ENCODE measurements around the gene GUK1.

GUK1 gene, protein sequence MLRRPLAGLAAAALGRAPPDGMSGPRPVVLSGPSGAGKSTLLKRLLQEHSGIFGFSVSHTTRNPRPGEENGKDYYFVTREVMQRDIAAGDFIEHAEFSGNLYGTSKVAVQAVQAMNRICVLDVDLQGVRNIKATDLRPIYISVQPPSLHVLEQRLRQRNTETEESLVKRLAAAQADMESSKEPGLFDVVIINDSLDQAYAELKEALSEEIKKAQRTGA

DNA sequence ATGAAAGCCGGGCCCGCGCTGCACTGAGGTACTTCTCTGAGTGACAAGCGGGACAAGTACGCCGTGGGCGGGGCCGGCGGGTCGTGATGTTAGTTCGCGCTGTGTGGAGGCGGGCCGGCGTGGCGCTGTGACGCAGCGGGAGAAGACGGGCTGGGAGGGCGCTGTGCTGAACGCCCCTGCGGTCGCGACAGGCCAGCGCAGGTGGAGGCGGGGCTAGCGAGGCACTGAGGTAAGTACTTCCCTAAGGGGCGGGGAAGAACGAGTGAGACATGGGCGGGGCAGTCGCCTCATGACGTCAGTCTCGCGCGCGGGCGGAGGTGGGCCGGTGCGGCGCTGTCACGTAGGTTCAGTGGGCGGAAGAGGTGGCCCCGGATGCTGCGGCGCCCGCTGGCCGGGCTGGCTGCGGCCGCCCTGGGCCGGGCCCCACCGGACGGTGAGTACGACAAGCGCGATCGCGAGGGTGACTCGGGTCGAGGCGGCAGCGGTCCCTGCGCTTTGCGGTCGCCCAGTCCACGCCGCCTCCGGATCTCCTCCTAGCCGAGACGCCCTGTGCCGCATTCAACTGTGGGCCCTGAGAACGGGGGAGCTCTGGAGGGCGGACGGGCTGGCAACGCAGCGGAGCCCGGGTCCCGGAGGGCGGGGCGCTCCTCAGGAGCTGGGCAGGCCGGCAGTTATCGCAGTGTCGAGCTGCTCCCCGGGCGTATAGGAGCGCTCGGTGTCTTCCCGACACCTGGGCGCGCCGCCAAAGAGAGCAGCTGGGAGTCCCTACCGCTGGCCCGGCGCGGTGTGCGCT, at the start of gene GUK1:
Gene GUK1, plus strand, starts transcription at position 349 of the 793 bp plus-strand sequence. Its CDS starts 24 bp downstream, at position 373.
- peak; percentile 60 for FAIRE-seq

DNA sequence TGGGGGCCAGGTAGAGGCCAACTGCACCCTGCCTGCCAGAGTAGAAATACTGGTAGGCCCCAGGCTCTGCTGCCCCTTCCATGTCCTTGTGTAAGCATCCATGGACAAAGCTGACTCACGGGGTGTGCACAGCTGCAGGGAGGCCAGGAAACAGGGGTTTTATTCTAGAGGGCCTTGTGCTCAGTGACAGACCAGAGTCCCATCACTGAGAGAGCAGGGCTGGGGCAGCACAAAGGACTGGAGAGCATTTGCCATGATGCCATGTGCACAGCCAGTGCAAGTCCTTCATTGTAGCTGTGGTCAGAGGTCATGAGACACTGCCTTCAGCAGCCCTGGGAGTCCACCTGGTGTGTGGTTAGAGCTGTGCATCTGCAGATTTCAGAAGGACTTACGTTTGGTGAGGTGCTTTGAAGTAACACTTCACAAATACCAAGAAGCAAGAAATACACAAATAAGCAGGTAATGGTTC, 49.4 kb upstream of the GUK1 start:
- no peak for FAIRE-seq

DNA sequence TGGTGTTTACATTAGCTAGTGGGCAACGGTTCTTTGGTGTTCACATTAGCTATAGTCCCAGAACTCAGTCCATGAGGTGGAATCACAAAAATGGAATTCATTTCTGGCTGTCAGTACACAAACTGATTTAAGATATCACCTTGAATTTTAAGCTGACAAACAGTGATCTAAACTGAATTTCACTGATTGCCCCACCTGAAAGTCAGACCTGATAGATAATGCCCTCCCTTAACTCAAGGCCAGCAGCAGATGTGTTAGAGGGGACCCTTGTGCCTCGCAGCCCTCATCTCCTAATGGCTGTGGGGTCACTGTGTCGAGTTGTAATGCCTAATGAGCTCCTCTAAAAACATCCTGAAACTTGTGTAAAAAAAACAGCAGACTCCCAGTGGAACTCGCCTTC, 49.0 kb upstream of the GUK1 start:
- FAIRE-seq, result no peak

DNA sequence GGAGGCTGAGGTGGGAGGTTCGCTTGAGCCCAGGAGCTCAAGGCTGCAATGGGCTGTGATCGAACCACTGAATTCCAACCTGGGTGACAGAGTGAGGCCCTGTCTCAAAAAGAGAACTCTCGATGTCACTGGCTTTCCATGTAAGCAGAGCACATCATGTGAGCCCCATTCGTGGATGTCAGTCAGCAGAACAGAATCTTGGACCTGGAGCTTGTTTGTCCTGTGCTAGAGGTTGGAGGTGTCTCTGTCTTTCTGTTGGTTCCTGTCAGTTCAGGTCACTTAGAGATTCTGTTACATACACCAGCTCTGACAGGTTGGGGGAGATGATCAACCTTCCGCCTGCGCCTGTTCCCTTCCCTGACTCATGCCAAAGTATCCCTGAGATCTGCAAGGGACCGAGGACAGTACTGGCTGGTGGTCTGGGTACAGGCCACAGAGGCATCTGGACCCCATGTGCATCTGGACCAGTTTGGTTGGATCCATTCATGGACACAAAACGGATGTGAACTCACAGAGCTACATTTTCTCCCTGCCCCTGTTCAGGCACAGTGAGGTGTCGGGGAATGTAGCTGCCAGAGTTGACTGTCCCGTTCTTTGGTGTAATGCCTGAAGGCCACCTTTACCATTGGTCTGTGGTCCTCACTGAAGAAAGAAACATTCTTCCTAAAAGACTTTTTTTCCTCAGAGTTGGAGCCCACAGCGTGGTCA, 47.6 kb upstream of the GUK1 start:
- no peak for FAIRE-seq

DNA sequence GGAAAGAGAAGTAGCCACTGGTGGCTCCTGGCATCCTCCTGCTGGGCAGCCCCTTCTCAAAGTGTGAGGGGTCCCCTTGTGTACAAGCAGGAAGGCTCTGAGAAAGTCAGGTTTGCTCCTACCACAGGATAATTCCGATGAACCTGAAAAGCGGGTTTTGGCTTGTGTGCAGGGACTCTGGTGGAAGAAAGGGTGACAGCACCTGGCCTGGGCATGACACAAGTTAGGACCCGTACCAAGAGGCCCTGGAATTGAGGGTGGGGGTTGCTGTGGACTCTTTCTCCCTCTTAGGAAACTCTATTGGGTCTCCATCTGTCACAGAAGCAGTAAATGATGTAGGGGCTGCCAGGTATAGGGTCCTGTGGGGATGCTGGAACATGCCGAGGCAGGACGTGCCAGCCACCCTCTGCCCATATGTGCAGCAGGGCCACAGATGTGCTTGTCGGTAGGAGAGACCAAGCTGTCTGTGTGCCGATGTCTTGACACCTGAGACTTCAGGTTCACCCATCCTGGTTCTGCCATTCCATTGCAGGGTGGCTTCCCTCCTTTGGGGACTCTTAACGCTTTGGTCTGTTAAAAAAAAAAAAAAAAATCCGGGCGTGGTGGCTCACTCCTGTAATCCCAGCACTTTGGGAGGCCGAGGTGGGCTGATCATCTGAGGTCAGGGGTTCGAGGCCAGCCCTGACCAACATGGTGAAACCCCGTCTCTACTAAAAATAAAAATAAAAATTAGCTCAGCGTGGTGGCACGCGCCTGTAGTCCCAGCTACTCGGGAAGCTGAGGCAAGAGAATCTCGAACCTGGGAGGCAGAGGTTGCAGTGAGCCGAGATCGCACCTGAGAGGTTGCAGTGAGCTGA, 46.8 kb upstream of the GUK1 start:
- FAIRE-seq, result no peak

DNA sequence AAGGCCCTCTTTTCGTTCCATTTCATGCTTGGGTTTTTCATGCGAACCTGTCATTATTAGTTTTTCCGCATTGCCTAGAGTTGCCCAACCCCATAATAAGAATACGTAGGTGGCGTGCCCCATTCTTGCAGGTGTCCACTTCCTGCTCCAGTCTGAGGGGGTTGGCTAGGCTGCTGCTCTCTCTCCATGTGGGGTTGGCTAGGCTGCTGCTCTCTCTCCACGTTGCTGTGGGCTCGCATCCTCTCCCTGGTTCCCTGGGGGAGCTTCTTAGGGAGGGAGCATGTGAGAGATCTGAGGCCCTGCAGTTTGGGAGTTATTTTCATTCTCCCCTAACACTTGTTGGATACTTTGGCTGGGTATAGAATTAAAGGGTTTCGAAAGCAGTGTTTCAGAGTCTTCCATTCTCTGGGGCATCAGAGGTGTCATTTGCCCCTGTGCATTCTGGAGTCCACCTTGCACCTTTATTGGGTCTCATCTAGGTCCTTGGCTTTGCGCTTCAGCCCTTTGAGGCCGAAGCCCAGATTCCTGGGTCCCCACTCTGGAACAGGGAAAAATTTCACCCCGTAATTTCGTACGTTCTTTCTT, 45.6 kb upstream of the GUK1 start:
- no peak for FAIRE-seq

DNA sequence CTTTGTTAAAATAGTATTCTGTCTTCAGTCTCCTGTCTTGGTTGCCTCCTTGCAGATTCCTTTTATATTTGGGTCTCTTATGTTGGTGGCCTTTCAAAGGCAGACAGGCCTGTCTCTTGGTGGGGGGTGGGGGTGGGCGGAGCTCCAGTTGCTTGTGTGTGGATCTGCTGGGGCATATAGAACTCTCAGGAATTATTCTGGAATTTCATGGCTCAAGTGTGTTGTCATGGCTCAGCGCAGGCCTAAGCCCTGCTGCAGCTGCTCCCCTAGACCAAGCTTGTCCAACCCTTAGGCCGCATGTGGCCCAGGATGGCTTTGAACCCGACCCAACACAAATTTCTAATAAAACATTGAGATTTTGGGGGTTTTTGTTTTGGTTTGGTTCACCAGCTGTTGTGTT, 44.9 kb upstream of the GUK1 start:
- no peak for FAIRE-seq

DNA sequence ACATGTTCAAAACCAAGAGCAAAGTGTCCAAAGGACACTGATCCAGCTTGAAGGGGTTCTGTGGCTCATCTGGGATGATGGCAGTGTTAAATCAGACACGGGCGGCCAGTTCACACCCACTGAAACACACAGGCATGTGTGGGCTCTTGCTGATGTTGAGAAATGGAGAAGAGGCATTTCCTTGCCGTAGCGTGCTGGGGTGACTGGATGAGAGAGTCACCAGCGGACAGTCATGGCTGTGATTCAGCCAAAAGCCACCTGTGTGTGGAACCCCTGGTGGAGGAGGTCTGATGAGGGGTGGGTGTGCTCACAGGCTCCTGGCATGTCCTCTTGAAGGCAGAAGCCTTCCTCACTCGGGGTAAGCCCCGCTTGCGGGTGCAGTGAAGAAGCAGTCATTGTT, 44.1 kb upstream of the GUK1 start:
- FAIRE-seq, result no peak

DNA sequence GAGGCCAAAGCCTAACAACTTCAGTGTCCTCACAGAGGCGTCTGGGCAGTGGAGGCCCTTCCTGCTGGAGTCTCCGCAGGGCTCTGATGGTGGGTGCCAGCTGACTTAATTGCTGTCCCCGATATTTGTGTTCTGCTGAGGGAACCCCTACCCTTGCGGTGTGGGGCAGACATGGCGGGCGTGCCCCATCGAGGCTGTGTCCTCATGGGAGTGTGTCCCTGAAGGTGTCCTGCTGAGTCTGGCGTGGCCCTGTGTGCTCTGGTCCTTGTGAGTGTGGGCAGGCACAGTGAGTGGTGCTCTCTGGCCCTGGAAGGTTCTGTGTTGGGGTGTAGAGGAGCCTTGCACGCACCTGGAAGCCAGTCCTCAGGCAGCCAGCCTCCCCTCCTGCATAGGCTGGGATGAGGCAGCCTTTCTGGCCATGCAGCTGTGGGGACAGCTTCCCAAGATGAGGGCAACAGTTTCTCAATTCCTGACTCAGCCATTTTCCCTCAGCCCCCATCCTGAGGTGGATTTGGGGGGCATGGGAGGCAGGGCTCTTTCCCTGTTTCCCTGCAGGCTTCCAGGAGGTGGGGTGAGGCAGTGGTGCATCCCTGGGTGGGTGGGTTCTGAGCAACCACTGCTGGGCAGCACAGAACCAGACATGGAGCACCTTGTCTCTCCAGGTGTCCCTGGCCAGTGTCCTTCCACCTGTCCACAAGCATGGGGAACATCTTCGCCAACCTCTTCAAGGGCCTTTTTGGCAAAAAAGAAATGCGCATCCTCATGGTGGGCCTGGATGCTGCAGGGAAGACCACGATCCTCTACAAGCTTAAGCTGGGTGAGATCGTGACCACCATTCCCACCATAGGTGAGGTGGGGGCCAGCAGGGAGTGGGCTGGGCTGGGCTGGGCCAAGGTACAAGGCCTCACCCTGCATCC, 43.4 kb upstream of the GUK1 start:
- no peak for FAIRE-seq

DNA sequence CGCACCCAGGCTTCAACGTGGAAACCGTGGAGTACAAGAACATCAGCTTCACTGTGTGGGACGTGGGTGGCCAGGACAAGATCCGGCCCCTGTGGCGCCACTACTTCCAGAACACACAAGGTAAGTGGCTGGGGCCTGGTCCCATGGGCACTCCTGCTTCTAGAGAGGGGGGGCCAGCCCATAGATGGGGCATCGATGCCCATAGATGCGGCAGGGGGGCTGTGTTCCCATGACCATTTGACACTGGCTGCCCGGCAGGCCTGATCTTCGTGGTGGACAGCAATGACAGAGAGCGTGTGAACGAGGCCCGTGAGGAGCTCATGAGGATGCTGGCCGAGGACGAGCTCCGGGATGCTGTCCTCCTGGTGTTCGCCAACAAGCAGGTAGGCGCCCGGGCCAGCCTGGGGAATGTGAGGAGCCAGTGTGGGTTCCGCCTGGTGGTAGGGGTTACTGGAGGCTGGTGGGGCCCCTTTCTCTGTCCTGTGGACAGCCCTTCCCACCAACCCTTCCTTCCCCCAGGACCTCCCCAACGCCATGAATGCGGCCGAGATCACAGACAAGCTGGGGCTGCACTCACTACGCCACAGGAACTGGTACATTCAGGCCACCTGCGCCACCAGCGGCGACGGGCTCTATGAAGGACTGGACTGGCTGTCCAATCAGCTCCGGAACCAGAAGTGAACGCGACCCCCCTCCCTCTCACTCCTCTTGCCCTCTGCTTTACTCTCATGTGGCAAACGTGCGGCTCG, 42.6 kb upstream of the GUK1 start:
- FAIRE-seq, result no peak

DNA sequence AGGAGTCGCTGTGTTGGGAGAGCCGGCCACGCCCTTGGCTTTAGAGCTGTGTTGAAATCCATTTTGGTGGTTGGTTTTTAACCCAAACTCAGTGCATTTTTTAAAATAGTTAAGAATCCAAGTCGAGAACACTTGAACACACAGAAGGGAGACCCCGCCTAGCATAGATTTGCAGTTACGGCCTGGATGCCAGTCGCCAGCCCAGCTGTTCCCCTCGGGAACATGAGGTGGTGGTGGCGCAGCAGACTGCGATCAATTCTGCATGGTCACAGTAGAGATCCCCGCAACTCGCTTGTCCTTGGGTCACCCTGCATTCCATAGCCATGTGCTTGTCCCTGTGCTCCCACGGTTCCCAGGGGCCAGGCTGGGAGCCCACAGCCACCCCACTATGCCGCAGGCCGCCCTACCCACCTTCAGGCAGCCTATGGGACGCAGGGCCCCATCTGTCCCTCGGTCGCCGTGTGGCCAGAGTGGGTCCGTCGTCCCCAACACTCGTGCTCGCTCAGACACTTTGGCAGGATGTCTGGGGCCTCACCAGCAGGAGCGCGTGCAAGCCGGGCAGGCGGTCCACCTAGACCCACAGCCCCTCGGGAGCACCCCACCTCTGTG, 41.7 kb upstream of the GUK1 start:
- FAIRE-seq, result no peak

DNA sequence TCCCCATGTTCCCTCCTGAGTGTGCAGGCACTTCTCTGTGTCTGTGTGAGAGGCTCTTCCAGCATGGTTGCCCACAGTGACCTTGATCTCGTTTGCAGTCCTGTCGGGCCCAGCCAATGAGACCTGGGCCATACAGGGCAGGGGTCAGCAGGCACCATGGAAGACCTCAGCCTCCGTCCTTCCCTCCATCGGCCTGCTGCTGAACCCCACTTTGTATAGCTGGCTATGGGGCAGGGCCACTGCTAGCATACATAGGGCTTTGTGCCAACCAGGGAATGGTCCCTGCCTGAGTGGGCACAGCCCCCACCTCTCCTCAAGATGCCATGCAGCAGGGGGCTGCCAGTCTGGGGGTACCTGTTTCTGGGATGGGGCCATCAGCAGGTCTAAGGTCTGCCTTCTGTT, 40.7 kb upstream of the GUK1 start:
- FAIRE-seq, result no peak

DNA sequence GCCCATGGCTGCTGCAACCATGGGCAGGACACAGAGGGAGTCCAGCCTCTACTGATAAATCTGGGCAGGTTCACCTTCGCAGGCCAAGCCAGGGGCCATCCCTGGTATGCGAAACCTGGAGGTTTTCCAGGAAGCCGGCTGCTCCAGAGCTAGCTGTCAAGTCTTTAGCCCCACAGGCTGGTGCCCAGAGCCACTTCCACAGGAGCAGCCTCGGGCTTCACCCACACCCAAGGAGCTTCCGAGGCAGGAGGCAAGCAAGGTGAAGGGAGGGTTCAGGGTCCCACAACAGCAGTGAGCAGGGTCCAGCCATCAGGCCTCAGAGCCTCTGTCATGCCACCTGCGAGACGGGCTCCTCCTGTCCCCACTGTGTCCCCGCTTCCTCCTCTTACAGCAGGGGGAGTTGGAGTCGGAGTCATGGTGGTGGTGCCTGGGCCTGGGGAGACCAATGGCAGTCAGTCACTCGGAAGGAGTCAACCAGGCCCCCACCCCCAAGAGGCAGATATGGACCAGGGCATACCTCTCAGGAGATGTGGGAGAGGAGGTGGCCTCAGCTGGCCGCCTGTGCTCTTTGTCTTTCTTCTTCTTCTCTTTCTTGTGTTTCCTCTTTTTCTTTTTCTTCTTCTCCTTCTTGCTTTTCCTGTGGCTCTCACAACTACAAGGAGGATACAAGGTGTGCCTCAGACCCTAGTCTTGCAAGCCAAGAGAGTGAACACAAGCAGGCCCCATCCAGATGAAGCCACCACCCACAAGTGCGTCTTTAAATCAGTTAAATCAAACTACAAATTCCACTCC, 39.1 kb upstream of the GUK1 start:
- no peak for FAIRE-seq

DNA sequence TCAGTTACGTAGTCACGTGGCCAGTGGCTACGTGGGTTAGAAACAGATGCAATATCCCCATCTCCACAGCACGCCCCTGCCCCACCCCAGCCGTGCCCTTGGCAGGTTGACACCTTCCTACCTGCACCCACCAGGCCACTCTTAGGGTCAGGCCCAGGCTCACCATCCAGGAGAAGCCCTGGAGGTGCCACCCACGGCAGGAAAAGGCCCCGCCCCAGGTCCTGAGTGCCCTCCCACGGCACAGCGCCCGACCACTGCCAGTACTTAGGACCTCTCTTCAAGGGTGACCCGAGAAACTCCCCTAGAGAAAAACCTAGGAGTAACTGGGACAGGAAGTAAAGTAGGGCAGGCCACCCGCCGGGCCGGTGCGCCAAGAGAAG, 38.5 kb upstream of the GUK1 start:
- FAIRE-seq, result no peak

DNA sequence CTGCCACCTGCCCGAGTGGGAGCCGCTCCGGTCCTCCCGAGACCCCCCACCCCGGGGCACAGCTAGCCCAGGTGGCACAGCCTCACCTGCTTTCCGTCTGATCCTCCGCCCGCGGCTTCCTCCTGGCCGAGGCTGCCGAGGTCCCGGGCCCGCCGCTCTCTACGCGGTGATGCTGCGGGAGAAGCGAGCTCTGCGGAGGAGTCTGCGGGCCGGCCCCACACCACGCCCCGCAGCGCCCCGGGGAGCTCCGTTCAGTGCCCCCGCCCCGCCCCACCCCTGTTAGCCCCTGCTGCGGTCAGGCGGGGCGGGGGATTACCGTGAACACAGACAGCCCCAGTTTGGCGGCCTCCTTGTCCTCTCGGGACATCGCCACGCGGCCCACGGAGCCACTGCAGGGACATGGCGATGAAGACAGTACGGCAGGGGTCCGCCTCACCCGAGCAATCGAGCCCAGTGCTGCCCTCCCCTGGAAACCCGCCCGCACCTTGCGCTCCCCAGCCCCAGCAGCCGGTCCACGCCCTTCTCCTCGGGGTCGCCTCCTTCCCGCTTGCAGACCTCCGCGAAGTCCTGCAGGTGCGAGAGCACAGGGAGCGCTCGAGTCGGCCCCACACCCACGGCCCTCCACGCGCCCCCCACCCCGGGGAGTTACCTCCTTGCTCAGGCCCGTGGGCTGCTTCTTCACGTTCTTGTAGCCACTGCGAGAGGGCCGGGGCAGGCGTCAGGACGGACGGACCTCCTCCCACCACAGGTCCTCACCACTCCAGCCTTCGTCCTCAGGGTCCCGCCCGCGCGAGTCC, 37.9 kb upstream of the GUK1 start:
- FAIRE-seq, result no peak

DNA sequence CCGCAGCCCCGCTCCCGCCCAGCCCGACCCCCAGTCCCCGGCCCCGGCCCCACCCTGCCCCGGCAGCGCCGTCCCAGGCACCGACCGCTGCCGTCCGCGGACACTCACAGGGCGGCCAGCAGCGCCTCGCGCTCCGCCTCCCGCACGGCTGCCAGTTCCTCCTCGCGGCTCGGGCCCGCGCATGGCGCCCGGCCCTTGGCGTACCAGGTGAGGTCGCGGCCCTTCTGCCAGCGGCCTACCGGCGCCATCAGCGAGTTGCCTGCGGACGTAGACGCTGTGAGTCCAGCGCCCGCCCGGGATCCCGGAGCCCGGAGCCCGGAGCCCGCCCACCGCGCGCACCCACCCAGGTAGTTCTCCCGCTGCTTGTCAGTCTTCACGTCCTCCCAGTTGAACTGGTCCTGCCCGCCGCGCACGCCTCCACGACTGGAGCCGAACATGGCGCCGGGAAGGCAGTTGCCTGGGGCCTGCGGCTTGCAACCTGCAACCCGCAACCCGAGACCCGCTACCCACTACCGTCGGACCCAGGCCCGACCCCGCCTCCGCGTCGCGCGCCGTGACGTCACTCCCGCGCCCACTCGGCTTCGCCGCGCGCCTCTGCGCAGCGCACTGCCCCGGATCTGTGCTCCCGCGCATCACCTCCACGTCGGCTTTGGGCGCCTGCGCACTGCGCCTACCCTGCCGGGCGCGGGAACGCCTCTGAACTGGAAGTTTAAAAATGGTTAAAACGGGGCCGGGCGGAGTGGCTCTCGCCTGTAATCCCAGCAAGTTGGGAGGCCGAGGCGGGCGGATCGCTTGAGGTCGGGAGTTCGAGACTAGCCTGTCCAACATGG, 37.1 kb upstream of the GUK1 start, which contains the start of gene C1orf35:
Gene C1orf35, minus strand, starts transcription at position 535 of the 830 bp plus-strand sequence. Its CDS starts 98 bp downstream, at position 437.
- FAIRE-seq, result no peak

DNA sequence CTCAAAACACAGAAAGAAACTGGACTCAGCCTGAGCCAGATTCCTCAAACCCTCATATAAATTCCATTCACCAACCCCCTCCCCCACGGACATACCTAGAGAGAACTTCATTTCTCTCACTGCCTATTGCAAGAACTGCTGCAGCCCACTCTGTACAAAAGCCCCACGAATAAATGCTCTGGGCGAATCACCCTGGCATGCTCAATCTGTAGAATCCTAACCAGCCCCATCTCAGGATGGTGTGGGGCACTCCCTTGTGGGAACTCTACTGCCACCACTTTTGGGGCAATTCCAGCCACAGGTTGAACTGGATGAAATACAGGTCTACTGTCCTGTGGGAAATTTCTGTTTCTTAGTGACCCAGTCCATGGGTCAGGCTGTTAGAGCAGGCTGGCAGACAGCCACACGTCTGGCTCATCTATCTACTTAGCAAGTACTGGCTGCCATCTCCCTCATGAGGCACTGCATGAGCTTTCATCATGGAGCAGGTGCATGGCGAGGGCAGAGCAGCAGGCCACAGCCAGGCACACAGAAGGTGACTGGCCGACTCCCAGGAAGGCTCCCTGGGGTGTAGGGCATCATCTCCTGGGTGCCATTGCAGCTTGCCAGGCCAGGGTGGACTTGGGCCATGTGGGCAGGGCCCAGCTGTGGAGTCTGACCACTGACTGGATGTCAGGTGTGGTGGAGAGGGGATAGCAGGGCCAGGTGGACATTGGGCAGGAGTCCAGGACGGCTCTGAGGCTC, 35.4 kb upstream of the GUK1 start:
- no peak for FAIRE-seq
